Ishikawa (cell line): Measurements from ENCODE around the gene TP53BP2.

Experiments
- CEBPB ChIP-seq: IDR thresholded peaks from 2 replicates; pipeline ENCODE4 v1.6.1; 2012
- CREB1 ChIP-seq: IDR thresholded peaks from 2 replicates; pipeline ENCODE4 v1.6.1; 2012; ENCODE audit warnings: low read depth
- EGR1 ChIP-seq: IDR thresholded peaks from 2 replicates; pipeline ENCODE4 v1.6.1; 2012
- EP300 ChIP-seq: IDR thresholded peaks from 2 replicates; pipeline ENCODE4 v1.6.1; 2012; ENCODE audit warnings: borderline replicate concordance
- FOXM1 ChIP-seq: IDR thresholded peaks from 2 replicates; pipeline ENCODE4 v1.6.1; 2012; ENCODE audit warnings: low read depth, borderline replicate concordance
- MAX ChIP-seq: IDR thresholded peaks from 2 replicates; pipeline ENCODE4 v1.6.1; 2012
- NFIC ChIP-seq: IDR thresholded peaks from 2 replicates; pipeline ENCODE4 v1.6.1; 2012
- RAD21 ChIP-seq: IDR thresholded peaks from 2 replicates; pipeline ENCODE4 v1.6.1; 2012; ENCODE audit warnings: low read depth
- TAF1 ChIP-seq: IDR thresholded peaks from 2 replicates; pipeline ENCODE4 v1.6.1; 2012; ENCODE audit warnings: low read depth, mild to moderate bottlenecking
- TCF12 ChIP-seq: IDR thresholded peaks from 2 replicates; pipeline ENCODE4 v1.6.1; 2012; ENCODE audit warnings: low read depth
- TEAD4 ChIP-seq: IDR thresholded peaks from 2 replicates; pipeline ENCODE4 v1.6.1; 2012
- YY1 ChIP-seq: IDR thresholded peaks from 2 replicates; pipeline ENCODE4 v1.6.1; 2012; ENCODE audit warnings: low read depth
- ZBTB7A ChIP-seq: IDR thresholded peaks from 2 replicates; pipeline ENCODE4 v1.6.1; 2012; ENCODE audit warnings: low read depth
- TF ChIP-seq, protein P1 (sequence below): IDR thresholded peaks from 2 replicates; pipeline ENCODE4 v1.6.1; 2012; ENCODE audit warnings: low read depth, mild to moderate bottlenecking
- TF ChIP-seq, protein P2 (sequence below): IDR thresholded peaks from 2 replicates; pipeline ENCODE4 v1.6.1; 2012

Gene TP53BP2

GRCh38 chr1:223765036-223765718 lies 80.6 kb downstream of the TP53BP2 start:
- no peak for TF ChIP-seq EP300
- TF ChIP-seq CEBPB = no peak
- TF ChIP-seq ZBTB7A = no peak
- TF ChIP-seq TAF1 = no peak
- TF ChIP-seq, protein P1, sequence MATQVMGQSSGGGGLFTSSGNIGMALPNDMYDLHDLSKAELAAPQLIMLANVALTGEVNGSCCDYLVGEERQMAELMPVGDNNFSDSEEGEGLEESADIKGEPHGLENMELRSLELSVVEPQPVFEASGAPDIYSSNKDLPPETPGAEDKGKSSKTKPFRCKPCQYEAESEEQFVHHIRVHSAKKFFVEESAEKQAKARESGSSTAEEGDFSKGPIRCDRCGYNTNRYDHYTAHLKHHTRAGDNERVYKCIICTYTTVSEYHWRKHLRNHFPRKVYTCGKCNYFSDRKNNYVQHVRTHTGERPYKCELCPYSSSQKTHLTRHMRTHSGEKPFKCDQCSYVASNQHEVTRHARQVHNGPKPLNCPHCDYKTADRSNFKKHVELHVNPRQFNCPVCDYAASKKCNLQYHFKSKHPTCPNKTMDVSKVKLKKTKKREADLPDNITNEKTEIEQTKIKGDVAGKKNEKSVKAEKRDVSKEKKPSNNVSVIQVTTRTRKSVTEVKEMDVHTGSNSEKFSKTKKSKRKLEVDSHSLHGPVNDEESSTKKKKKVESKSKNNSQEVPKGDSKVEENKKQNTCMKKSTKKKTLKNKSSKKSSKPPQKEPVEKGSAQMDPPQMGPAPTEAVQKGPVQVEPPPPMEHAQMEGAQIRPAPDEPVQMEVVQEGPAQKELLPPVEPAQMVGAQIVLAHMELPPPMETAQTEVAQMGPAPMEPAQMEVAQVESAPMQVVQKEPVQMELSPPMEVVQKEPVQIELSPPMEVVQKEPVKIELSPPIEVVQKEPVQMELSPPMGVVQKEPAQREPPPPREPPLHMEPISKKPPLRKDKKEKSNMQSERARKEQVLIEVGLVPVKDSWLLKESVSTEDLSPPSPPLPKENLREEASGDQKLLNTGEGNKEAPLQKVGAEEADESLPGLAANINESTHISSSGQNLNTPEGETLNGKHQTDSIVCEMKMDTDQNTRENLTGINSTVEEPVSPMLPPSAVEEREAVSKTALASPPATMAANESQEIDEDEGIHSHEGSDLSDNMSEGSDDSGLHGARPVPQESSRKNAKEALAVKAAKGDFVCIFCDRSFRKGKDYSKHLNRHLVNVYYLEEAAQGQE = no peak
- no peak for TF ChIP-seq NFIC
- no peak for TF ChIP-seq TEAD4
- TF ChIP-seq EGR1 = no peak

GRCh38 chr1:223763881-223764280 lies 81.9 kb downstream of the TP53BP2 start:
- TF ChIP-seq TEAD4 (no peak), ZBTB7A (no peak), TAF1 (no peak), RAD21 (no peak), TCF12 (no peak), CEBPB (no peak), EP300 (no peak)
- TF ChIP-seq, protein P1 = no peak

- TF ChIP-seq MAX (no peak), CREB1 (no peak), RAD21 (no peak), TAF1 (no peak), EGR1 (no peak), FOXM1 (no peak), TCF12 (no peak), YY1 (no peak)
Measured at GRCh38 chr1:223763251-223763650, 82.5 kb downstream of the TP53BP2 start.

DNA sequence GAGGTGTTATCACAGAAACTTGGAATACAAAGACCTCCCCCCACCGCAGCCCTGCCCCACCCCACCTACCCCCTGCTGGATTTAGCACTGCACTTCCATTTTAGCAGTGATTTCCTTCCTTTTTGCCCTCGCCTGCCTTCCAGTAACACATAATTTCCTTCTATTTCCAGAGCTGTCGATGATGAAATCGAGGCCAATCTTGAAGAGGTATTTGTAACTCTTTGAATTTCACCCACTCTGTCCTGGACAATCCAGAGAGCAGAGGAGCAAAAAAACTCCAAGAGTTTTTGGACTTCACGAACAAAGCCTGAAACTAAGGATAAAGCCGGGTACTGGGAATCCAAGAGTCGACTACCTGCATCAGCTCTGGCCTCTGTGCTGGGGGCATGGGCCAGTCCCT lies 84.3 kb downstream of the TP53BP2 start:
- TF ChIP-seq MAX (no peak), TEAD4 (no peak), RAD21 (no peak), YY1 (no peak), CEBPB (no peak), CREB1 (no peak), EP300 (no peak), NFIC (no peak), TCF12 (no peak), FOXM1 (no peak), ZBTB7A (no peak), TAF1 (no peak), EGR1 (no peak)
- TF ChIP-seq, protein P2, sequence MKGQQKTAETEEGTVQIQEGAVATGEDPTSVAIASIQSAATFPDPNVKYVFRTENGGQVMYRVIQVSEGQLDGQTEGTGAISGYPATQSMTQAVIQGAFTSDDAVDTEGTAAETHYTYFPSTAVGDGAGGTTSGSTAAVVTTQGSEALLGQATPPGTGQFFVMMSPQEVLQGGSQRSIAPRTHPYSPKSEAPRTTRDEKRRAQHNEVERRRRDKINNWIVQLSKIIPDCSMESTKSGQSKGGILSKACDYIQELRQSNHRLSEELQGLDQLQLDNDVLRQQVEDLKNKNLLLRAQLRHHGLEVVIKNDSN = no peak
- TF ChIP-seq, protein P1 = no peak

DNA sequence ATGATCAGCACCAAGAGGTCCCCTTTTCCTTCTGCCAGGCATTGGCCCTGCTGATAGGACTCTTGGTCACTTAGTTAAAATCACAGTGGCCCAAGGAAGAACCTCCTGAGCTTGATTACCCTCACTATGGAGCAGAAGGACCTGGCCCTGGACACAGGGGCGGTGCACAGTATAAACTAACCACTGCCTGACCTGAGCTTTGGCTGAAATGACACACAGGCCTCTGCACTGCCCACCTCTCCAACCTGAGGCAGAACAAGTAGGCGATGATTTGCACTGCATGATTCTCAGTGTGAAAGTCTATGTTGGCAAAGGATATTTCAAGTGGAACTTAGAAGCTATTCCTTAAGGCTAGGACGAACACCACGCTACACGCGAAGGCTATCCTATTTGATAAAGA lies 84.9 kb downstream of the TP53BP2 start:
- TF ChIP-seq, protein P2 = no peak
- TF ChIP-seq MAX = no peak
- no peak for TF ChIP-seq EGR1
- no peak for TF ChIP-seq ZBTB7A
- TF ChIP-seq FOXM1 = no peak
- TF ChIP-seq YY1 = no peak
- TF ChIP-seq, protein P1 = no peak
- TF ChIP-seq RAD21 = no peak
- no peak for TF ChIP-seq TCF12
- no peak for TF ChIP-seq CREB1
